GM21447 (cell line): ENCODE data around the gene TMEM252.

Experiments
- ATAC-seq: cut with Tn5 transposase; IDR thresholded peaks from one replicate; pipeline ENCODE4 v1.9.1; 2021; ENCODE audit not compliant: unreplicated experiment

The TMEM252 gene

DNA sequence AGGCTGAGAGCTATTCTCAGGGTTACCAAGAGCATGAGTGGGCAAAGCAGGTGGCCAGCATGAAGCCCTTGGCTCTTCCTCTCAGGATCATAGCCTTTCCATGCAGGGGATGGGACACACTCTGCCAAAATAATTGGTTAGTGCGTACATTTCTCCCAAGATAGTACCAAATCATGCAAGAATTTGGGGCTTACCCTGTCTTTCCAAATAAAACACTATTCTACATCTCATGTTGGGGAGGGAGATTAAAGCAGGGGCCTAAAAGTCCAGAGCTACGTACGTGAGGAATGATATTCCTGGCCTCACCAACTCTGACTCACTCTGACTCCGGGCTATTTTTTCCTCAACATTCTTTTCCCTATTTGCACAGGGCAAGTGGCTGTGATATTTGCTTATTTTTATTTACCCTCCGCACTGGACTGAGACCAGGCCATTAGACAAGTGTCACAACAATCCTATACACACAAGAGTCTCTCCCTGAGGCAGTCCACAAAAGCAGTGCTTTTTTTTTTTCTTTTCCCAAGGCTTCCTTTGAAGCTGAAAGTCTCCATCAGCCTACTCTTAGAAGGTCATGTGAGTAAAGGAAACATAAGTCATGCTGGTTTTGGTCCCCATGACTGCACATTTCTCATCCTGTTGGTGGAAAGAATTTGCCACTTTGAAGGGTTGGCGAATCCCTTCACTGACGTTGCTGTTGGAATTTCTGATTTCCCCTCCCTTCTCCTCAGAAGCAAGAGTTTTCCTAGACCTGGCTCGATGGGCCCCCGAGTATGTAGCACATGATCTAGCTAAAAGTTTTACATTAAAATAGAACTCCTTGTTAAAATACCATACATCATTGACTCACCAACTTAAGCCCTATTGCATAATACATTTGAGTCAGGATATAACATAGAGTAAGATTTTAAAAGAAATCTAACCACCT, 40.0 kb downstream of the TMEM252 start:
- ATAC-seq, result no peak

- no peak for ATAC-seq
These were observed 41.9 kb downstream of the TMEM252 start for GRCh38 chr9:68498816-68499215.

DNA sequence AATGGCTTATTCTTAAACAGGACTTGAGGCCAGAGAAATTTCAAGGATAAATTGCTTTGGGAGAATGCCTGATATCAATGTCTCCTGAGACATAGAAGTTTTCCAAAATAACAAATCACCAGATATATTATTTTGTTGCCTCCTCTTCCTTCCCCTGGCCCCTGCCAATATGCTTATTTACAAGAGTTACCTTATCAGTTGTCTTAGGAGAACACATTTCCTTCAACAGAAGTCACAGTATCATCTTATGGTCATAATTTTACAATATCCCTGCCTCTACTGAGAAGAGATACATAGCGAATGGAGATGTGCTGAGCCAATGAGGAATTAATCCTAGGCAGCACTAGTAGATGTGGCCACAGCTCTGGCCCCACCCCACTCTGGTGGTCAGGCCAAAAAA, 43.1 kb downstream of the TMEM252 start:
- ATAC-seq, result no peak

DNA sequence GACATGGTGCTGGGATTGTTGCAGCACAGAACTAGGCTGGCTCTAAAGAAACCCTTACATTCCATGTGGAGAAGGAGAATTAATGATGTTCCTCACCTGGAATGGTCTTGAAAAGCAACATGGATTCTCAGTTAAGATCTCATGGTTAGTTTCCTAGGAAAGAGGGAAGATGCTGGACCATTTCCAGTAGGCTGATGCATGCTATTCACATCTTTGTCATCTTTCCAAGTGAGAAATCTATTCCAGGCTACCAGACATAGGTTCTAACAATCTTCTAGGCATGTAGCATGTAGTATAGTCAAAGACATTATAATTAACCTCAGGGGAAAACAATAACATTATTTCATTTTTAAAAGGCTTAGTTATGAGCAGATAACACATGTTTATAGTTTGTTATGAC, 44.3 kb downstream of the TMEM252 start:
- ATAC-seq, result no peak

- no peak for ATAC-seq
These were observed 45.4 kb downstream of the TMEM252 start for GRCh38 chr9:68495247-68495646.

DNA sequence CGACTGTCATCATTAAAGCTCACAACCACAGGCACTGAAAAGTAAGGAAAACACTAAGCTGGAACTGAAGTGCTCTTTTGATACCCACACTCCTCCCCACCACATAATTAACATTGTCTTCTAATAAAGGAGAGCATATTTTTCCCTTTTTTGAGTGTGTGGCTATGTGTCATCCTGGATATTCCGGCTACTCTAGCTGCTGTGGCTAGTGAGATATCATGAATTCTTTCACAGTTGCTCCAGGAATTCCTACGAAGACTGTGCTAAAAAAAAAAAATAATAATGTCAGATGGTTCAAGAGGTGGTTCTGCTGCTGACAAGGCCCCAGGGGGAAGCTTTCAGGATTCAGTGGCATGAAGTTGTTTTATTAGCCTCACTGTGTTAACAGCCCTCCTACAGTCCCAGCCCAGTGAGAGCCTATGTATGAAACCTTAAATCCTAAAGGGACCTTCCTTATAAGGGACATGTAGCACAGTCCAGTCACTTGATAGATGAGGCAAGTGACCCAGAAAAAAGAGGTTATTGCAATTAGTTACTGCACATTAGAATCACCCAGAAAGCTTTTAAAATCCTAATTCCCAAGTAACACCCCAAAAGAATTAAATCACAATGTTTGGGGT, 46.6 kb downstream of the TMEM252 start:
- no peak for ATAC-seq

DNA sequence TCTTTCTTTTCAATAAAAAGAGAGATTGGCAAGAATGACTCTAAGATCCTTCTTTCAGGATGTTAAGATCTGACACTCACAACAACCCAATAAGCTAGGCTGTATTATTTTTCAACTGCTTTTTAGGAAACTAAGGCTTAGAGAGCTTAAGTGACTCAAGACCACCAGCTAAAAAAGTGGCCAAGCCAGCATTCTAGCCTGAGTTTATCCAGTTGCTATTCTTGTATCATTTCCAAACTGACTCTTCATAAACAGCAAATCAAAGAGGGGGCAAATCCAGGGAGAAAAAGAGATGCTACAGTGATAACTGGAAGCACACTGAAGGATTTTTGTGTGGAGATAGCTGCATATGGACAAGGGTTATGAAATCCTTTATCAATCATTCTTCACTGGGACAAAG, 47.1 kb downstream of the TMEM252 start:
- no peak for ATAC-seq

- no peak for ATAC-seq
These were observed 47.9 kb downstream of the TMEM252 start for GRCh38 chr9:68492806-68493205.

DNA sequence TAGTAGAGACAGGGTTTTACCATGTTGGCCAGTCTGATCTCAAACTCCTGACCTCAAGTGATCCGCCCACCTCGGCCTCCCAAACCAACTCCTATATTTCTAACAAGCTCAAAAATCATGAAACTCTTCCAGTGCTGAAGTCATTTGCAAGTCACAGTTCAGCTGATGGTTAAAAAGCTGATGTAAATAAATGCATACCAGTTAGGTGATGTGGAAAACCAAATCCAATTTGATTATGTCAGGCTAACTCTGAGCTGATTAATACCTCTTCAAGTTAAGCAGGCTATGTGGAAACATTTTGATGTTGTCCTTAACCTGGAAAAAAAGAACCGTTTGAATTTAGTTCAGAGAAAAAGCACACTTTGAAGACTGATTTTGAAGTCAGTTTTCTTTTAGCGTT, 51.0 kb downstream of the TMEM252 start:
- no peak for ATAC-seq

- ATAC-seq, result no peak
These were observed 52.6 kb downstream of the TMEM252 start for GRCh38 chr9:68488126-68488525.
